NCI-H2081 (cell line): ENCODE data around the gene PGAP3.
A peak's percentile ranks its signal among the peaks of the same experiment; 100 is the strongest.
"Not testable (repeated sequence)": the region's sequence is repeated elsewhere in the genome, so short reads cannot be mapped to it uniquely, and the experiment has no call there.

Source experiments
- DNase-seq, 2 experiments: peaks; one replicate each; lab custom pipeline; 2025; lab: John Stamatoyannopoulos, UW

The PGAP3 gene

GRCh38 chr17:39687546-39688474, at the start of gene PGAP3:
Gene PGAP3 (minus strand): TSS chr17:39688057. CDS start chr17:39688014, 43 bp downstream.
- DNase-seq = peak; percentile 97 to 98

GRCh38 chr17:39737206-39737759, 49.4 kb upstream of the PGAP3 start:
- DNase-seq = no peak

DNA sequence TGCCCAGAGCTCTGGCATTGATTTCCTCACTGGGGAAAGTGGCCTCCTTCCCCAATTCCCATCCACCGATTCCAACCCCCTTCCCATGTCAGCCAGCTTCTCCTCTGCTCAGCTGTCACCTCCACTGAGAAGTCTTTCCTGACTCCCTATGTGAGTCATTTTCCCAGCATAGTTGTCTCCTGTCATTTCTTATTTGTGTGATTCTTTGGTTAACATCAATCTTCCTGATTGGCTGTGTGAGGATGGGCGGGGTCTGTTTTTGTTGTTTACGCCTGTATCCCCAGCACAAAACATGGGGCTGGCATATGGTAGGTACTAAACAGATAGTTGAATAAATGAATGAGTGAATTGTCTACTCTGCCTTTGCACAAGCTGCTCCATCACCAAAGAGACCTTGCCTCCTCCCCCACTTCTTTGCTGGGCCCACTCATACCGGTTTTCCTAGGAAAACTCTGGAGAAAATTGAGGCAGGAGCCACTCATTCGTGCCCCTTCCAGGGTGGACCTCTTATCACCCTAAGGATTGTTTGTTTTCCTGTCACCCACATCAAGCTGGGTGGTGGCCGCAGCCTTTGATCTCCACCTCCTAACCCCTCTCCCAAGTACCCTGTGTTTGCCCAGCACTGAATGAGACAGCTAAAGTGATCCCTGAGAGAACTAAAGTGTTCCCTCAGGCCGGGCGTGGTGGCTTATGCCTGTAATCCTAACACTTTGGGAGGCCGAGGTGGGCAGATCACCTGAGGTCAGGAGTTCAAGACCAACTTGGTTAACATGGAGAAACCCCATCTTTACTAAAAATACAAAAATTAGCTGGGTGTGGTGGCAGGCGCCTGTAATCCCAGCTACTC, 48.7 kb upstream of the PGAP3 start:
- no peak for DNase-seq

- DNase-seq = no peak
These were observed 48.0 kb upstream of the PGAP3 start for GRCh38 chr17:39735882-39736281.

GRCh38 chr17:39732586-39732985, 44.7 kb upstream of the PGAP3 start:
- DNase-seq = no peak

GRCh38 chr17:39730095-39730921, 42.5 kb upstream of the PGAP3 start, which contains the start of gene MIEN1:
Gene MIEN1 (minus strand): TSS chr17:39730532. CDS start chr17:39730495, 37 bp downstream.
- DNase-seq = peak; percentile 81 to 87

- DNase-seq = no peak
These were observed 41.5 kb upstream of the PGAP3 start for GRCh38 chr17:39729280-39729851.

GRCh38 chr17:39727556-39727955, 39.7 kb upstream of the PGAP3 start:
- DNase-seq = no peak

DNA sequence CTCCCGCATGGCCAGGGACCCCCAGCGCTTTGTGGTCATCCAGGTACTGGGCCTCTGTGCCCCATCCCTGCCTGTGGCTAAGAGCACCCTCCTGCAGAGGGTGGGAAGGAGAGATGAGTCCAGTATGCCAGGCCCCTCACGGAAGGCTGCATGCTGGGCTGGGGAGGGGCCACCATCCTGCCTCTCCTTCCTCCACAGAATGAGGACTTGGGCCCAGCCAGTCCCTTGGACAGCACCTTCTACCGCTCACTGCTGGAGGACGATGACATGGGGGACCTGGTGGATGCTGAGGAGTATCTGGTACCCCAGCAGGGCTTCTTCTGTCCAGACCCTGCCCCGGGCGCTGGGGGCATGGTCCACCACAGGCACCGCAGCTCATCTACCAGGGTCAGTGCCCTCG, 38.8 kb upstream of the PGAP3 start:
- no peak for DNase-seq

DNA sequence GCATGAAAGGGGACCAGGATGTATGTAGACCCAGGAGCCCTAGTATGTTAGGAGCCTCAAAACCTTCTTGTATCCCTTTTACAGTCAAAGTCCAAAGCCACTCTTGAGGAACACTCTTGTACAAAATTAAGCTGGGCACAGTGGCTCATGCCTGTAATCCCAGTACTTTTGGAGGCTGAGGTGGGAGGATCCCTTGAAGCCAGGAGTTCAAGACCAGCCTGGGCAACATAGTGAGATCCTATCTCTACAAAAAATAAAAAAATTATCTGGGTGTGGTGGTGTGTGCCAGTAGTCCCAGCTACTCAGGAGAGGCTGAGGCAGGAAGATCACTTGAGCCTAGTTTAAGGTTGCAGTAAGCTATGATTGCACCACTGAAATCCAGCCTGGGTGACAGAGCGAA, 38.1 kb upstream of the PGAP3 start:
- DNase-seq = not testable (repeated sequence)

- no peak for DNase-seq
These were observed 36.9 kb upstream of the PGAP3 start for GRCh38 chr17:39724731-39725130.

- DNase-seq = no peak
These were observed 35.4 kb upstream of the PGAP3 start for GRCh38 chr17:39722965-39723848.

DNA sequence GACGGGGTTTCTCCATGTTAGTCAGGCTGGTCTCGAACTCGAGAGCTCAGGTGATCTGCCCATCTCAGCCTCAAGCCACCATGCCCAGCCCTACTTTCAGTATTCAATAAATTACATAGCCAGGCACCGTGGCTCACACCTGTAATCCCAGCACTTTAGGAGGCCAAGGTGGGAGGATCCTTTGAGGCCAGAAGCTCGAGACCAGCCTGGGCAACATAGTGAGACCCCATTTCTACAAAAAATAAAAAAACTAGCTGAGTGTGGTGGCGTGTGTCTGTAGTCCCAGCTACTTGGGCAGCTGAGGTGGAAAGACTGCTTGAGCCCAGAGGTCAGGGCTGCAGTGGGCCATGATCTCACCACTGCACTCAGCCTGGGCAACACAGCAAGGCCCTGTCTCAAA, 34.2 kb upstream of the PGAP3 start:
- no peak for DNase-seq

GRCh38 chr17:39719563-39720355, 31.9 kb upstream of the PGAP3 start:
- no peak for DNase-seq

GRCh38 chr17:39717660-39718059, 29.8 kb upstream of the PGAP3 start:
- no peak for DNase-seq

DNA sequence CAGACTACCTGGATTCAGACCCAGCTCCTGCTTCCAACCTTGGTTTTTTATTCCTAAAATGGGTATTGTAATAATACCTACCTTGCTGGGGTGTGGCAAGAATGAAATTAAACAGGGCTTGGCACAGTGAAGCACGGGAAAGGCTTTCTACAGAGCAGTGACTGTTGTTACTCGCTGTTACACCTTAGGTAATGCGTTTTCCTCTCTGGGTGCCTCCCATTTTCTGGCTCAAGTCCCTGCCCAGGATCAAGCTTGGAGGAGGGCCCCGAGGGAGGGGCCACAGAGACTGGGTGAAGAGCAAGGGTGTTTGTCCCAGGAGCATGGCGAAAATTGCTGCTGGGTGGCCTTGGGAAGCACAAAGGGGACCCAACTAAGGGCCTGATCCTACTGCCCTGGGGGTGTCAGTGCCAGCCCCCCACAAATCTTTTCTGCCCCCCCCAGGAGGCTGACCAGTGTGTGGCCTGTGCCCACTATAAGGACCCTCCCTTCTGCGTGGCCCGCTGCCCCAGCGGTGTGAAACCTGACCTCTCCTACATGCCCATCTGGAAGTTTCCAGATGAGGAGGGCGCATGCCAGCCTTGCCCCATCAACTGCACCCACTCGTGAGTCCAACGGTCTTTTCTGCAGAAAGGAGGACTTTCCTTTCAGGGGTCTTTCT, 29.2 kb upstream of the PGAP3 start:
- DNase-seq = peak in 1 of 2 experiments; percentile 16

DNA sequence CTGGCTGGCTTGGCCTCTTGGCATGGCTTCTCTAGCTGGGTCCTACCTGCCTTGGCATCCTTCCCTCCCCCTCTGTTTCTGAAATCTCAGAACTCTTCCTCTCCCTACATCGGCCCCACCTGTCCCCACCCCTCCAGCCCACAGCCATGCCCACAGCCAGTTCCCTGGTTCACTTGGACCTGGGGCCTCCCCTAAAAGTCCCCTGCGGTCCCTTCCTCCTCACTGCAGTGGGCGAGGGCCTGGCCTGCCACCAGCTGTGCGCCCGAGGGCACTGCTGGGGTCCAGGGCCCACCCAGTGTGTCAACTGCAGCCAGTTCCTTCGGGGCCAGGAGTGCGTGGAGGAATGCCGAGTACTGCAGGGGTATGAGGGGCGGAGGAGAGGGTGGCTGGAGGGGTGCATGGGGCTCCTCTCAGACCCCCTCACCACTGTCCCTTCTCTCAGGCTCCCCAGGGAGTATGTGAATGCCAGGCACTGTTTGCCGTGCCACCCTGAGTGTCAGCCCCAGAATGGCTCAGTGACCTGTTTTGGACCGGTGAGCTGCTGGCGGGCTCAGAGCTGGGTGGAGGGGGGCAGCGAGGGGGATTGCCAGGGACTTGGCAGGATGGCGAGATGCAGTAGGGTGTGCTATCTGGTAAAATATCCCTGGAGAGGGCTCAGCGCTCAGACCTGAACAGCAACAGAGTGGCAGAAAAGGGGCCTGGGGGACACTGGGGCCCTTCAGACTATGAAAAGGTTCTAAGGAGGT, 28.4 kb upstream of the PGAP3 start:
- DNase-seq = no peak
